ENCODE data around the gene IL16.

Gene IL16

GRCh38 chr15:81337713-81338157 is 141.1 kb downstream of the IL16 start:
- Histone ChIP-seq H3K79me2 (ENCODE audit: insufficient read depth, low read depth) (no peaks in the 10 kb centered on the region), H3K27me3 (ENCODE audit: insufficient read depth, low read depth) (no peaks in the 10 kb centered on the region), H3K27ac (no peak overlapping the region), H2AFZ (ENCODE audit: low read depth) (no peak overlapping the region), H3K4me2 (no peak overlapping the region), H4K20me1 (ENCODE audit: insufficient read depth) (no peaks in the 10 kb centered on the region), H3K9ac (no peak overlapping the region), H3K36me3 (ENCODE audit: insufficient read depth) (no peaks in the 10 kb centered on the region), H3K4me1 (ENCODE audit: low read depth, poor library complexity, severe bottlenecking) (peaks cover 6% of the 10 kb centered on the region), H3K4me3 (IDR thresholded peaks at IDR 0.05; ENCODE audit: insufficient read depth, low read depth, low read length) (no peak overlapping the region)
- no peak for TF ChIP-seq CTCF (conservative IDR thresholded peaks at IDR 0.05; ENCODE audit: low read depth, low read length)

DNA sequence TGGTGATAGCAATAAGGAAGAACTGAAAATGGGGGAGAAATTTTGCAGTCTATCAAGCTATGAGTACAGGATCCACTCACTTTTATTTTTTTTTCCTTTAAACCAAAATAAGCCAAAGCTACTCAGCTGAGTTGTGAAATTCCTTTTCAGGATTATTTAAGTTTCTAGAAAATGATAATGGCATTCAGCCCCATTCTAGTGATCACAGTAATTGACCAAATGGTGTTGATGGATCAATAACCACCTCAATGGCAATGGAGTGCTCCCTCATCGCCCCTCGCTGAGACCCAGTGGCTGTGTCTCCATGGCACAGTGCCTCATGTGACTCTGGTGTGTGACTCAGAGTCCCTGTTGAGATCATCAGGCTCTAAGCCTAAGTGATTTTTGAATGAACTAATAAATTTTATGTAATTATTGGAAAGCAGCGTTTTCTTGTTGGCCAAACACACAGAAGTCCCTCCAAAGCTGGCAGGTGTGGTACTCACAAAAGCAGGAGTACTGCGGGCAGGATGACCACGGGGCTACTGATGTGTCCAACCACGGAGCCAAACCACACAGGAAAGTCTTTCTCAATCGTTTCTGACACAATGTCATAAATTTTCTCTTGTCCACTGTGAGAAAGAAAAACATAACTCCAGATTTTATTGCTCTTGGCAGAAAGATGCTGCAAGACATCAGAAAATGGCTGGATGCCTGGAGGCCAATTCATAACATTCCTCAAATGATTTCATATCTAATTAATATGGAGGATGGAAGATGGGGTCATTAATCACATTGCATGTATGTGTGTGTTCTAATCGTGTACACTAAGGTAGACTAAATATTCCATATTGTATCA is 141.7 kb downstream of the IL16 start:
- H2AFZ ChIP-seq (ENCODE audit: low read depth): no peak overlapping the region
- H4K20me1 ChIP-seq (ENCODE audit: insufficient read depth): no peaks in the 10 kb centered on the region
- TF ChIP-seq CTCF (conservative IDR thresholded peaks at IDR 0.05; ENCODE audit: low read depth, low read length): no peak
- H3K79me2 ChIP-seq (ENCODE audit: insufficient read depth, low read depth): no peaks in the 10 kb centered on the region
- no peaks in the 10 kb centered on the region for H3K36me3 ChIP-seq (ENCODE audit: insufficient read depth)
- no peak overlapping the region for H3K27ac ChIP-seq
- peaks cover 6% of the 10 kb centered on the region for H3K4me1 ChIP-seq (ENCODE audit: low read depth, poor library complexity, severe bottlenecking)
- H3K9ac ChIP-seq: no peak overlapping the region
- H3K4me2 ChIP-seq: no peak overlapping the region
- H3K4me3 ChIP-seq (IDR thresholded peaks at IDR 0.05; ENCODE audit: insufficient read depth, low read depth, low read length): no peak overlapping the region
- no peaks in the 10 kb centered on the region for H3K27me3 ChIP-seq (ENCODE audit: insufficient read depth, low read depth)

GRCh38 chr15:81339321-81339720 is 142.6 kb downstream of the IL16 start:
- no peak overlapping the region for H3K27ac ChIP-seq
- H4K20me1 ChIP-seq (ENCODE audit: insufficient read depth): no peaks in the 10 kb centered on the region
- peaks cover 6% of the 10 kb centered on the region for H3K4me1 ChIP-seq (ENCODE audit: low read depth, poor library complexity, severe bottlenecking)
- no peak overlapping the region for H3K9ac ChIP-seq
- H3K4me2 ChIP-seq: no peak overlapping the region
- H3K79me2 ChIP-seq (ENCODE audit: insufficient read depth, low read depth): no peaks in the 10 kb centered on the region
- H2AFZ ChIP-seq (ENCODE audit: low read depth): no peak overlapping the region
- H3K4me3 ChIP-seq (IDR thresholded peaks at IDR 0.05; ENCODE audit: insufficient read depth, low read depth, low read length): no peak overlapping the region
- no peaks in the 10 kb centered on the region for H3K36me3 ChIP-seq (ENCODE audit: insufficient read depth)
- TF ChIP-seq CTCF (conservative IDR thresholded peaks at IDR 0.05; ENCODE audit: low read depth, low read length): no peak
- H3K27me3 ChIP-seq (ENCODE audit: insufficient read depth, low read depth): no peaks in the 10 kb centered on the region

- Histone ChIP-seq H4K20me1 (ENCODE audit: insufficient read depth) (no peaks in the 10 kb centered on the region), H2AFZ (ENCODE audit: low read depth) (no peak overlapping the region), H3K4me3 (IDR thresholded peaks at IDR 0.05; ENCODE audit: insufficient read depth, low read depth, low read length) (no peak overlapping the region), H3K4me1 (ENCODE audit: low read depth, poor library complexity, severe bottlenecking) (peaks cover 6% of the 10 kb centered on the region), H3K79me2 (ENCODE audit: insufficient read depth, low read depth) (no peaks in the 10 kb centered on the region), H3K27ac (no peak overlapping the region), H3K36me3 (ENCODE audit: insufficient read depth) (no peaks in the 10 kb centered on the region), H3K4me2 (no peak overlapping the region), H3K27me3 (ENCODE audit: insufficient read depth, low read depth) (no peaks in the 10 kb centered on the region), H3K9ac (no peak overlapping the region)
- TF ChIP-seq CTCF (conservative IDR thresholded peaks at IDR 0.05; ENCODE audit: low read depth, low read length): no peak
Observed at GRCh38 chr15:81339851-81340250, 143.2 kb downstream of the IL16 start.
